Measurements from ENCODE around the gene MED16. TPM values are rescaled to one million over a fixed set of nuclear protein-coding genes. Genes with fewer than 3 reads are reported as not detected.

Gene MED16
- total RNA-seq, 1 donor from 2014 or later = 18.3 TPM

DNA sequence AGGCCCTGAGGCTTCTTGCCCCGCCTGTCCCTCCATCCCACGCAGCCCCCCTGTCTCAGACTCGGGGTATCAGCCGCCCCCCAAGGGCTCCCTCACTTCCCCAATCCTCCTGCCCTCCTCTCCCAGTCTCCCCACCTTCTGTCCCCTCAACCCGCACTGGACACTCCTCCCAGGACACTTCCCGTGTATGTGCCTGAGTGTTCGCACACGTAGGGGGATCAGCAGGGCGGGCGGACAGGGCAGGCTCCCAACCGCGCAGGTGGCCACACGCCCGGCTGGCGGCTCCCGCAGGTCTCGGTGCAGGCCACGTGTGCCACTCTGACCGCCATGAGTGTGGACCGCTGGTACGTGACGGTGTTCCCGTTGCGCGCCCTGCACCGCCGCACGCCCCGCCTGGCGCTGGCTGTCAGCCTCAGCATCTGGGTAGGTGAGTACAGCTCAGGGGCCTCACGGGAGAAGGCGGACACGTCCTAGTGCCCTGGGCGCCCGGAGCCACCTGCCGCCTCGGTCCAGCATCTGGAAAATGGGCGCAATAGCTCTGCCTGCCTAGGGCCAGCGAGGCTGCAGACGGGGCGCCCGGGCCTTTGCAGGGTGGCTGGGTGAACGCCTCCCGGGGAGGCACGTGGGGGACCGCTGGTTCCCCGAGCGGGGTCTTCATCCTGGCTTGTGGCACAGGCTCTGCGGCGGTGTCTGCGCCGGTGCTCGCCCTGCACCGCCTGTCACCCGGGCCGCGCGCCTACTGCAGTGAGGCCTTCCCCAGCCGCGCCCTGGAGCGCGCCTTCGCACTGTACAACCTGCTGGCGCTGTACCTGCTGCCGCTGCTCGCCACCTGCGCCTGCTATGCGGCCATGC lies 26.4 kb upstream of the MED16 start:
- no peak overlapping the region for H3K4me3 ChIP-seq (ENCODE audit: low read length in 3 of 3)
- no peak overlapping the region for H3K27ac ChIP-seq (ENCODE audit: low read depth, low read length)
- no peaks in the 10 kb centered on the region for H3K36me3 ChIP-seq (ENCODE audit: control insufficient read depth in 3 of 3, insufficient read depth in 3 of 3, low read length in 3 of 3)
- peaks cover 35 to 49% (median 39%) of the 10 kb centered on the region in 3 donors for H3K27me3 ChIP-seq (ENCODE audit: control insufficient read depth in 3 of 3, insufficient read depth in 3 of 3, low read length in 3 of 3)
- peaks cover 8 to 16% (median 9%) of the 10 kb centered on the region in 3 donors for H3K4me1 ChIP-seq (ENCODE audit: control insufficient read depth in 3 of 3, insufficient read depth in 3 of 3, low read length in 3 of 3)
- H3K9me3 ChIP-seq (ENCODE audit: control insufficient read depth in 3 of 3, low read length in 3 of 3) = no peaks in the 10 kb centered on the region
- no peak overlapping the region for H3K9ac ChIP-seq (ENCODE audit: low read depth in 1 of 3, low read length in 3 of 3)

DNA sequence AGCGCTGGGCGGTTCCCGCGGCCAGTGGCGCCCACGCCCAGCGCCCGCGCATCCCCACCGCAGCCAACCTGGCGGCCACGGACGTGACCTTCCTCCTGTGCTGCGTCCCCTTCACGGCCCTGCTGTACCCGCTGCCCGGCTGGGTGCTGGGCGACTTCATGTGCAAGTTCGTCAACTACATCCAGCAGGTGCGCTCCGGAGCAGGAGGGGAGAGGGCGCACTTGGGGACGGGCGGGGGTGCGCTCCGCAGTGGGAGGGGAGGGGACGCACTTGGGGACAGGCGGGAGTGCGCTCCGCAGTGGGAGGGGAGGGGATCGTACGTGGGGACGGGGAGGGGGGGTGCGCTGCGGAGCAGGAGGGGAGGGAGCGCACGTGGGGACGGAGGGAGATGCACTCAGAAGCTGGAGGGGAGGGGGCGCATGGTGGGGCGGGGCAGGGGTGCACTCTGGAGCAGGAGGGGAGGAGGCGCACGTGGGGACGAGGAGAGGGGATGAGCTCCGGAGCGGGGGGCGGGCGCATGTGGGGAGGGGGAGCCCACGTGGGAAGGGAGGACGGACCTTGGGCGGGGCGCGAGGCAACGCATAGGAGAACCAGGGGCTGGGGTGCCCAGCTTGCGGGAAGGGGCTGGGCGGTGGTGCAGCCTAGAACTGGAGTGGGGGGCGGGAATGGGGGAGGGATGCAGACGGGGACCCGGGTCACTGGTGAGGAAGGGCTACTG lies 25.7 kb upstream of the MED16 start:
- Histone ChIP-seq H3K9me3 (ENCODE audit: control insufficient read depth in 3 of 3, low read length in 3 of 3) (no peaks in the 10 kb centered on the region), H3K36me3 (ENCODE audit: control insufficient read depth in 3 of 3, insufficient read depth in 3 of 3, low read length in 3 of 3) (no peaks in the 10 kb centered on the region), H3K4me3 (ENCODE audit: low read length in 3 of 3) (no peak overlapping the region), H3K27ac (ENCODE audit: low read depth, low read length) (no peak overlapping the region), H3K27me3 (ENCODE audit: control insufficient read depth in 3 of 3, insufficient read depth in 3 of 3, low read length in 3 of 3) (peaks cover 35 to 43% (median 39%) of the 10 kb centered on the region in 3 donors), H3K9ac (ENCODE audit: low read depth in 1 of 3, low read length in 3 of 3) (no peak overlapping the region), H3K4me1 (ENCODE audit: control insufficient read depth in 3 of 3, insufficient read depth in 3 of 3, low read length in 3 of 3) (peaks cover 10 to 17% (median 10%) of the 10 kb centered on the region in 3 donors)

GRCh38 chr19:918152-918437 lies 25.1 kb upstream of the MED16 start:
- H3K4me1 ChIP-seq (ENCODE audit: control insufficient read depth in 3 of 3, insufficient read depth in 3 of 3, low read length in 3 of 3) = peaks cover 11 to 21% (median 13%) of the 10 kb centered on the region in 3 donors
- peaks cover 35 to 43% (median 39%) of the 10 kb centered on the region in 3 donors for H3K27me3 ChIP-seq (ENCODE audit: control insufficient read depth in 3 of 3, insufficient read depth in 3 of 3, low read length in 3 of 3)
- no peaks in the 10 kb centered on the region for H3K36me3 ChIP-seq (ENCODE audit: control insufficient read depth in 3 of 3, insufficient read depth in 3 of 3, low read length in 3 of 3)
- no peak overlapping the region for H3K9ac ChIP-seq (ENCODE audit: low read depth in 1 of 3, low read length in 3 of 3)
- H3K4me3 ChIP-seq (ENCODE audit: low read length in 3 of 3) = no peak overlapping the region
- H3K9me3 ChIP-seq (ENCODE audit: control insufficient read depth in 3 of 3, low read length in 3 of 3) = no peaks in the 10 kb centered on the region
- no peak overlapping the region for H3K27ac ChIP-seq (ENCODE audit: low read depth, low read length)

DNA sequence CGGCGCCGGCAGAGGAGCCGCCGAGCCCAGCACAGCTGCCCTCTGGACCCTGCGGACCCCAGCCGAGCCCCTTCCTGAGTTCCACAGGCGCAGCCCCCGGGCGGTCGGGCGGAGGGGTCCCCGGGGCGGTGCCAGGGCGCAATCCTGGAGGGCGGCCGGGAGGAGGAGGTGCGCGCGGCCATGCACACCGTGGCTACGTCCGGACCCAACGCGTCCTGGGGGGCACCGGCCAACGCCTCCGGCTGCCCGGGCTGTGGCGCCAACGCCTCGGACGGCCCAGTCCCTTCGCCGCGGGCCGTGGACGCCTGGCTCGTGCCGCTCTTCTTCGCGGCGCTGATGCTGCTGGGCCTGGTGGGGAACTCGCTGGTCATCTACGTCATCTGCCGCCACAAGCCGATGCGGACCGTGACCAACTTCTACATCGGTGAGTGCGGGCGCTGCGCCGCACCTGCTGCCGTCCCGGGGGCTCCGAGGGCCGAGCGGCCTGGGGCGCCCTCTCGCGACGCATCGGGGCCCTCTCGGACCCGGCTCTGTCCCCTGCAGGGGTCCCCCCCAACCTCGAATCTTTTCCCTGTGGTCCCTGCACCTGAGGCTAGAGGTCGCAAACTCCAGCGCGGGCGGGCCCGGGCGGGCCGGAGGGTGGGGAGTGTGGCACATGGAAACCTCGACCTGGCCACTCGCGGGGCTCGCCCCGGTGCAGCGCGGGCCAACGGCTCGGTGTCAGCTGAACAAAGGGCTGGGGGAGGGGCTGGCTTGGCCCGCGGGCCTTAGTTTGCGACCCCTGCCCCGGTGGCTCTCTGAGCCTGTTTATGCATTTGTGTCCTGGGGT lies 24.6 kb upstream of the MED16 start, which contains the start of gene KISS1R:
TSS of gene KISS1R (plus strand) at position 11 of the 829 bp plus-strand sequence. CDS start at position 181, 170 bp downstream.
- Histone ChIP-seq H3K4me1 (ENCODE audit: control insufficient read depth in 3 of 3, insufficient read depth in 3 of 3, low read length in 3 of 3) (peaks cover 11 to 21% (median 13%) of the 10 kb centered on the region in 3 donors), H3K9me3 (ENCODE audit: control insufficient read depth in 3 of 3, low read length in 3 of 3) (no peaks in the 10 kb centered on the region), H3K36me3 (ENCODE audit: control insufficient read depth in 3 of 3, insufficient read depth in 3 of 3, low read length in 3 of 3) (no peaks in the 10 kb centered on the region), H3K27ac (ENCODE audit: low read depth, low read length) (no peak within 1 kb of the TSS), H3K27me3 (ENCODE audit: control insufficient read depth in 3 of 3, insufficient read depth in 3 of 3, low read length in 3 of 3) (peaks cover 35 to 43% (median 39%) of the 10 kb centered on the region in 3 donors), H3K9ac (ENCODE audit: low read depth in 1 of 3, low read length in 3 of 3) (peak within 1 kb of the TSS in 2 of 3 donors; percentile 33 to 45), H3K4me3 (ENCODE audit: low read length in 3 of 3) (peak within 1 kb of the TSS in 1 of 3 donors; percentile 43)

- no peaks in the 10 kb centered on the region for H3K36me3 ChIP-seq (ENCODE audit: control insufficient read depth in 3 of 3, insufficient read depth in 3 of 3, low read length in 3 of 3)
- peaks cover 35 to 43% (median 39%) of the 10 kb centered on the region in 3 donors for H3K27me3 ChIP-seq (ENCODE audit: control insufficient read depth in 3 of 3, insufficient read depth in 3 of 3, low read length in 3 of 3)
- peaks cover 10 to 19% (median 11%) of the 10 kb centered on the region in 3 donors for H3K4me1 ChIP-seq (ENCODE audit: control insufficient read depth in 3 of 3, insufficient read depth in 3 of 3, low read length in 3 of 3)
- no peak overlapping the region for H3K4me3 ChIP-seq (ENCODE audit: low read length in 3 of 3)
- H3K9ac ChIP-seq (ENCODE audit: low read depth in 1 of 3, low read length in 3 of 3) = no peak overlapping the region
- no peak overlapping the region for H3K27ac ChIP-seq (ENCODE audit: low read depth, low read length)
- H3K9me3 ChIP-seq (ENCODE audit: control insufficient read depth in 3 of 3, low read length in 3 of 3) = no peaks in the 10 kb centered on the region
Observed at GRCh38 chr19:916645-917322, 23.8 kb upstream of the MED16 start.

- no peaks in the 10 kb centered on the region for H3K9me3 ChIP-seq (ENCODE audit: control insufficient read depth in 3 of 3, low read length in 3 of 3)
- peak within 1 kb of the TSS; percentile 85 to 93 (median 90) for H3K9ac ChIP-seq (ENCODE audit: low read depth in 1 of 3, low read length in 3 of 3)
- H3K4me1 ChIP-seq (ENCODE audit: control insufficient read depth in 3 of 3, insufficient read depth in 3 of 3, low read length in 3 of 3) = peaks cover 9 to 10% (median 10%) of the 10 kb centered on the region in 3 donors
- peak within 1 kb of the TSS; percentile 75 for H3K27ac ChIP-seq (ENCODE audit: low read depth, low read length)
- H3K4me3 ChIP-seq (ENCODE audit: low read length in 3 of 3) = peak within 1 kb of the TSS; percentile 86
- H3K27me3 ChIP-seq (ENCODE audit: control insufficient read depth in 3 of 3, insufficient read depth in 3 of 3, low read length in 3 of 3) = peaks cover 11 to 16% (median 16%) of the 10 kb centered on the region in 3 donors
- no peaks in the 10 kb centered on the region for H3K36me3 ChIP-seq (ENCODE audit: control insufficient read depth in 3 of 3, insufficient read depth in 3 of 3, low read length in 3 of 3)
Observed at GRCh38 chr19:913080-913748, 20.2 kb upstream of the MED16 start, which contains the start of gene R3HDM4. TSS of gene R3HDM4 (minus strand) at chr19:913219. CDS start at chr19:913157, 62 bp downstream.

DNA sequence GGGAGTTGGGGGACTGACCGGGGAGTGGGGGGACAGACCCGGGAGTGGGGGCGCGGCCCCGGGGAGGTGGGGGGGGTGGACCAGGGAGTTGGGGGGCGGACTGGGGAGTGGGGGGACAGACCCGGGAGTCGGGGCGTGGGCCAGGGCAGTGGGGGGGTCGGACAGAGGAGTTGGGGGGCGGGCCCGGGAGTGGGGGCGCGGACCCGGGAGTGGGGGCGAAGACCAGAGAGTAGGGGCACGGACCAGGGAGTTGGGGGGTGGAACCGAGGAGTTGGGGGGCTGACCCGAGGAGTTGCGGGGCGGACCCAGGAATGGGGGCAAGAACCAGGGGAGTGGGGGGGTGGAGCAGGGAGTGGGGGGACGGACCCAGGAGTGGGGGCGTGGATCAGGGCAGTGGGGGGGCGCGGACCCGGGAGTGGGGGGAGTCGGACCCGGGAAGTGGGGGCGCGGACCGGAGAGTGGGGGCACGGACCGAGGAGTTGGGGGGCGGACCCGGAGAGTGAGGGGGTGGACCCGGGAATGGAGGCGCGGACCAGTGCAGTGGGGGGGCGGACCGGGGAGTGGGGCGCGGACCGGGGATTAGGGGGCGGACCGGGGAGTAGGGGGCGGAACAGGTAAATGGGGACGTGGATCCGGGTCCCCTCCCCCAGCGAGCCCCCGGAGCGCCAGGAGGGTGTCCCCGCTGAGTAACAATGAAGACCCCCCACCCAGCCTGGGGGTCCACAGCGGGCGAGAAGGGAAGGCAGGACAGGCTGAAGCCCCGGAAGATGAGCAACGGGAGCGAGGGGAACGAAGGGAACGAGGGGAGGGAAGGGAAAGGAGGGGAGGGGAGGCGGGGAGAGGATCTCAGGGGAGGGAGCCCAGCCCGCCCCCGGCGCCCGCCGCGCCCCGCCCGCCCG lies 19.4 kb upstream of the MED16 start:
- H3K36me3 ChIP-seq (ENCODE audit: control insufficient read depth in 3 of 3, insufficient read depth in 3 of 3, low read length in 3 of 3) = no peaks in the 10 kb centered on the region
- H3K9ac ChIP-seq (ENCODE audit: low read depth in 1 of 3, low read length in 3 of 3) = peak overlapping the region; percentile 57 to 81 (median 59)
- peaks cover 3 to 9% (median 8%) of the 10 kb centered on the region in 3 donors for H3K27me3 ChIP-seq (ENCODE audit: control insufficient read depth in 3 of 3, insufficient read depth in 3 of 3, low read length in 3 of 3)
- H3K4me3 ChIP-seq (ENCODE audit: low read length in 3 of 3) = peak overlapping the region; percentile 72 to 80 (median 78)
- peak overlapping the region; percentile 68 for H3K27ac ChIP-seq (ENCODE audit: low read depth, low read length)
- no peaks in the 10 kb centered on the region for H3K9me3 ChIP-seq (ENCODE audit: control insufficient read depth in 3 of 3, low read length in 3 of 3)
- H3K4me1 ChIP-seq (ENCODE audit: control insufficient read depth in 3 of 3, insufficient read depth in 3 of 3, low read length in 3 of 3) = peaks cover 7% of the 10 kb centered on the region in 3 donors

- Histone ChIP-seq H3K36me3 (ENCODE audit: control insufficient read depth in 3 of 3, insufficient read depth in 3 of 3, low read length in 3 of 3) (no peaks in the 10 kb centered on the region), H3K9ac (ENCODE audit: low read depth in 1 of 3, low read length in 3 of 3) (no peak overlapping the region), H3K27ac (ENCODE audit: low read depth, low read length) (no peak overlapping the region), H3K4me3 (ENCODE audit: low read length in 3 of 3) (no peak overlapping the region), H3K4me1 (ENCODE audit: control insufficient read depth in 3 of 3, insufficient read depth in 3 of 3, low read length in 3 of 3) (peaks cover 4 to 5% (median 5%) of the 10 kb centered on the region in 3 donors), H3K27me3 (ENCODE audit: control insufficient read depth in 3 of 3, insufficient read depth in 3 of 3, low read length in 3 of 3) (no peaks in the 10 kb centered on the region), H3K9me3 (ENCODE audit: control insufficient read depth in 3 of 3, low read length in 3 of 3) (no peaks in the 10 kb centered on the region)
Observed at GRCh38 chr19:911197-912033, 18.4 kb upstream of the MED16 start.

All from skeletal muscle tissue (tissue), 4 donors.